Right renal cortex interstitium (tissue), 3 donors: ENCODE data around the gene ABHD12. TPM values are rescaled to one million over a fixed set of nuclear protein-coding genes. Genes with fewer than 3 reads are reported as not detected.

Experiments used
- DNase-seq, 3 donors: peaks; one replicate each; pipeline ENCODE4 v3.0.0-alpha.2; 2013; ENCODE audit warnings: low read depth in 3 of 3, low spot score in 2 of 3
- polyA plus RNA-seq, 3 donors: library from polyadenylated mRNA; unstranded; fragments of 120-200 nt; gene quantifications; one replicate each; pipeline ENCODE4 v1.2.1, GENCODE V29; 2013; ENCODE audit not compliant: insufficient read length in 3 of 3

Gene ABHD12
- polyA plus RNA-seq, 3 donors = 50.8 to 59.8 (median 57.5) TPM

GRCh38 chr20:25293507-25293906 is 97.1 kb downstream of the ABHD12 start:
- DNase-seq = no peak

DNA sequence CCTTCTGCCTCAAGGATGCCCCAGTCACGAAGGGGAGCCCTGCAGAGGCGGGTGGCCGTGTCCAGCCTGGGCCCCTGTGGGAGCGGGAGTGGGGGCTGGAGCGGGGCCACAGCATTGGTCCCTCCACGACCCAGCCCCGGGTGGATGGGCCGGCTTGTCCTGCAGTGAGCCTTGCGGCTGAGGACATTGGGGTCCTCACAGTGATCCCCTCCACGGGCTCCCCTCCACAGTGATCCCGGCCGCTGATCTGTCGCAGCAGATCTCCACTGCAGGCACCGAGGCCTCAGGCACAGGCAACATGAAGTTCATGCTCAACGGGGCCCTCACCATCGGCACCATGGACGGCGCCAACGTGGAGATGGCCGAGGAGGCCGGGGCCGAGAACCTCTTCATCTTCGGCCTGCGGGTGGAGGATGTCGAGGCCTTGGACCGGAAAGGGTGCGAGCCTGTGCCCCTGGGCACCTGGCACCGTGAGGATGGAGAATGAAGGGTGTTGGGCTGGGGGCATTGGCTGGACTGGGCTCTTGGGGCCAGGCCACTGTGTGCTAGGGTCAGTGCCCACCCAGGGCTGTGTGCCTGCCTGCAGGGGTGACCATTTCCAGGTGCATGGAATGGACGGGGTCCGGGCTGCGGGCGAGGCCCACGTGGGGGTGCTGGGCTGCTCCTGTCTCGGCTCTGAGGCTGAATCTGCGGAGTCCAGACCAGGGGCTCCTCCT is 98.3 kb downstream of the ABHD12 start:
- no peak for DNase-seq

DNA sequence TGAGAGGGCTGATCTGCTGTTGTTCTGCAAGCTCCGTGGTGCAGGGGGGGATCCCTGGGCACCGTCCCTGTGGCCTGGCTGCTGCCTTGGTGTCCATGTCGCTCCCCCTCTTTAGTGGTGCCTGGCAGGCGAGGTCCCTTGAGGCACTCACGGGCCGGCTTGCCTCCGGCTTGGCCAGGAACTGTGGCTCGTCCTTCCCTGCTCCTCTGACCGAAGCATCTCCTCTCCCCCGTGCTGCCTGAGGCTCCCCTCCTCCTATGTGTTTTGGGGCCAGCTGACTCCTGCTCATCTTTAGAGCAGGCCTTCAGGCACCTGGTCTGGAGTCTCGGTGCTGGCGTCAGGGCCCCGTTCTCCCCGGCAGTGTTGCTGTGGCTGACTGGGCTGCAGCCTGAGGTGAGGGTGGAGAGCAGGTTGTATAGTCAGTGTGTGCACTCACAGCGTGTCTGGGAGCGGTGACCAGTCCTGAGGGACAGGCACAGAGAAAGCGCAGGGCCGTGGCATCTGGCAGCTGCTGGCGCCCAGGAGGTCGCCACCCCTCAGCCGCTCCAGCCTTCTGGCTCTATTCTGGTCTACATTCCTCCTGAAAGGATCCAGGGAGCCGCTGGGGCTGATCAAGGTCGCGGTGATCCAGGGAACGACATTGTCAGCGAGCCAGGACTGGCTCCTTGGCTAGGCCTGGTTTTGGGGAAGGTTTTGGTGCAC is 99.1 kb downstream of the ABHD12 start:
- DNase-seq = no peak

DNA sequence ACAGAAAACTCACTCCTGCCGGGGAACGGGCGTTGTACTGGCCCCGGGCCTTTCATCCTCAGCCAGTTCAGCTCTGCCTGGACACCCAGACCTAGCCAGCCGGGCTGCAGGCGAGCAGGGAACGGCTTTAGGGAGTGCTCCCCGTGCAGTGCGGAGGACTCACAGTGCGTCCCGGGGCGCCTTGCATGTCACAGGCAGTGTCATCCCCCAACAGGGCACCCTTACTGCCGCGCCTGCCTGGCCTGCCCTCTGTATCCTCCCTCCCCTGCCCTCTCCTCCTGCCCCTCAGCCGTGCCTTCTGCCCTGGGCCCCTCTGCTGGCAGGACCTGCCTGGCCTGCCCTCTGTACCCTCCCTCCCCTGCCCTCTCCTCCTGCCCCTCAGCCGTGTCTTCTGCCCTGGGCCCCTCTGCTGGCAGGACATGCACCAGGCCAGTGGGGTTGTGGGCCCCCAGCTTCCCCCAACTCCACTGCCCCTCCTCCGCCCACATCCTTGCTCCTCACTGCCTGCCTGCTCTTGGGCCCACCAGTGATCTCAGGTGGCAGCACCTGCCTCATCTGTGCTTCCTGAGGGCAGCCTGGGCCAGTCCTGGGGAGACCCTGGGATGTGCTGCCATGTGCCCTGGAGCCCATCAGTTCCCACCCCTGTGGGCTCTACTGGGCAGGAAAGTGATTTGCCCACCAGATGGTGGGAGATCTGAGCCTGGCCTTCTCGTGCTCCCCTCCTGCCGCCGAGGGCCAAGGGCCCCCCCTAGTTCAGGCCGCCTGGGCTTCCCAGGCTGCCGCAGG is 99.8 kb downstream of the ABHD12 start:
- DNase-seq = no peak

GRCh38 chr20:25289886-25290597 is 100.6 kb downstream of the ABHD12 start:
- DNase-seq = no peak

DNA sequence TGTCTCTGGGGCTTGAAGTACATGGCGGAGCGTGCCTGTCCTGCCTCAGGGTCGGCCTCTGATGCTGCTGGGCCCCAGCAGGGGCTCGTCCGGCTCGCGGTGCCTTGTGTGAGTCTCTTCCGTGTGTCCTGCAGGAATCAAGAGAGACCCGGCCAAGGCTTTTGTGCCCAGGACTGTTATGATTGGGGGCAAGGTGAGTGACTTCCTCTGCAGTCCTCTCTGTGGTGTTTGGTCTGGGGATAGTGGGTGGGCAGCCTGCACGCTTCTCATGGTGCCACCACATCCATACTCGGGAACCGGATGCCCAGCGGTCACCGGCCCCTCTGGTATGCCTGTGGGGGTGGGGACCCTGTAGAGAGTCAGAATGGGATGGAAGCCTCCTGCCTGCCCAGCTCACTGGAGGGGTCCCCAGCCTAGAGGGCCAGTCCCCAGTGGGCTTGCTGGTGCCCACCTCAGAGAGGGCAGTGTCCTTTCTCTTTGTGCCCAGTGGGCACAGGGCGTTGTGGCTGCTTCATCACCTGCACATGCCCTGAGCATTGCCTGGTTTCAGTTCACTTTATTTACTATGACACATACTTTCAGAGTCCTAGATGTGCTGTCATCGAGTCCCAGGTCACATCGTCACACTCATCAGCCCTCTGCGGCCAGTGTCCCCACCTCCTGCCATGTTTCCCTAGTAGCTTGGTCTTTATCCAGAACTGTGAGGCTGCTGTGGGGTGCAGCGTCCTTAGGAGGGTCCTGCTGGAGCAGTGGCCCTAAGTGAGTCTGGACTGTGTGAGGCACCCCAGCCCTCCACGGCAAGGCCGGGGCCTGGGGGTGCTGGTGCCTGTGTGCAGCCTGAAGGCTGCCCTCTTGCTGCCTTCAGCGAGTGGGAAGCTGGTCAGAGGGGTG is 102.1 kb downstream of the ABHD12 start:
- DNase-seq = no peak

DNA sequence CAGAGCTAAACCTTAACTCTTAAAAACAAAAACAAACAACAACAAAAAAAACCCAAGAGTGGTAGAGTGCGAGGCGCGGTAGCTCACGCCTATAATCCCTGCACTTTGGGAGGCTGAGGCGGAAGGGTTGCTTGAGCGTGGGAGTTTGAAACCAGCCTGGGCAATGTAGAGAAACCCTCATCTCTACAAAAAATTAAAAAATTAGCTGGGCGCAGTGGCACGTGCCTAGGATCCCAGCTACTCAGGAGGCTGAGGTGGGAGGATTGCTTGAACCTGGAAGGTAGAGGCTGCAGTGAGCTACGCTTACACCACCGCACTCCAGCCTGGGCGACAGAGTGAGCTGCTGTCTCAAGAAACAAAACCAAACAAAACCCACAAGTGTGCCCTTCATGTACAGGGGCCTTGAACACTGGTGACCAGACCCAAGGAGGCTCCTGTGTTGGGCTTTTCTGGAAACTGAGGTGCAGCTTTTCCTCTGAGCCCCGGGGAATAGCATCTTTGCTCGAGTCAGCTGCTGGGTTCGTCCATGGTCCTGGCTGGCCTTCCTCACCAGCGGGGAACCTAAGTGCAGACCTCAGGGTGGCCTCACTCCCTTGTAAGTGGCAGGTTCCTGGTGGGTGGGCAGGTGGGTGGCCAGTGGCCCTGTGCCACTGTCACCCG is 102.9 kb downstream of the ABHD12 start:
- no peak for DNase-seq

GRCh38 chr20:25286917-25287316 is 103.7 kb downstream of the ABHD12 start:
- DNase-seq = no peak

DNA sequence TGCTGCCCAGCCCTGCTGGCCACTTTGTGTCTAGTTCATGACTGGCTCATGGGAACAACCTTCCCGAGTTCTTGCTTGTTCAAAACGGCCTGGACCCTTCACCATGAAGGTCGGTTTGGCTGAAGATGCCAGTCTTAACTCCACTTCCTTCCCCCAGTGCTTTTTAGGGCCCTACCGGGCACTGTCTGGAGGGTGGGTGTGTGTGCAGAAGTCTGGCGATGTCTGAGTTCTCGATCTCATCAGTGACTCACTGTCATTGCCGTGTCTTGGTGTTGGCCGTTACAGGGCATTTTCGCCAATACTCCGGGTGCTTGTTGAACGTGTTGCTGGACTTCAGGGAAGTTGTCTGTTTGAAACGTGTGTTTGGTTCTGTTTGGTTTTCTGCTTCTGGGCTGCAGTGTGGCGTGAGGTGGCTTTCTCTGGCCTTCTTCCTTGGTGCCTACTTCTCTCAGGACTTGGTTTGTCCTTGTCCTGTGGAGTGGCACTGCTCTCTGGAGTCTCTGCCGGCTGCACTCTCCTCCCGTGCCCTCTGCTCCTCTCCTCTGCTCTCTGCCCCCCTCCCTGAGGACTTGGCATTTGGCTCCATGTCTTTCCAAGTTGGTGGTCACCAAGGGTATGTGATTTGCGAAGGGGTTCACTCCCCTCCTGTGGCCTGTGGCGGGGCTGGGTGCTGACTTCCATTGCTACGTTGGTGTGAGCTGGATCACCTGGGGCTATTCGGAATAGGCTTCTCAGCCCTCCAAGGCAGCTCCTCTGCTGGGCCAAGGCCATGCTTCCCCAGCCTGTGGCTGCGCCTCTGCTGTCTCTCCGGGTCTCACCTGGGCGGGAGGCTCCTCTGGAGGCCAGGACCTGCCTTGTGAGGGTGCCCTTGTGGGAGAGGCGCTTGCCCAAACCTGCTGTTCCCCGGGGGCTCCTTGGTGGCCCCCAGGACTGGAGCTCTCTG is 104.5 kb downstream of the ABHD12 start:
- no peak for DNase-seq

- no peak for DNase-seq
Observed at GRCh38 chr20:25285091-25285647, 105.5 kb downstream of the ABHD12 start.

GRCh38 chr20:25284131-25284601 is 106.5 kb downstream of the ABHD12 start:
- DNase-seq = no peak

DNA sequence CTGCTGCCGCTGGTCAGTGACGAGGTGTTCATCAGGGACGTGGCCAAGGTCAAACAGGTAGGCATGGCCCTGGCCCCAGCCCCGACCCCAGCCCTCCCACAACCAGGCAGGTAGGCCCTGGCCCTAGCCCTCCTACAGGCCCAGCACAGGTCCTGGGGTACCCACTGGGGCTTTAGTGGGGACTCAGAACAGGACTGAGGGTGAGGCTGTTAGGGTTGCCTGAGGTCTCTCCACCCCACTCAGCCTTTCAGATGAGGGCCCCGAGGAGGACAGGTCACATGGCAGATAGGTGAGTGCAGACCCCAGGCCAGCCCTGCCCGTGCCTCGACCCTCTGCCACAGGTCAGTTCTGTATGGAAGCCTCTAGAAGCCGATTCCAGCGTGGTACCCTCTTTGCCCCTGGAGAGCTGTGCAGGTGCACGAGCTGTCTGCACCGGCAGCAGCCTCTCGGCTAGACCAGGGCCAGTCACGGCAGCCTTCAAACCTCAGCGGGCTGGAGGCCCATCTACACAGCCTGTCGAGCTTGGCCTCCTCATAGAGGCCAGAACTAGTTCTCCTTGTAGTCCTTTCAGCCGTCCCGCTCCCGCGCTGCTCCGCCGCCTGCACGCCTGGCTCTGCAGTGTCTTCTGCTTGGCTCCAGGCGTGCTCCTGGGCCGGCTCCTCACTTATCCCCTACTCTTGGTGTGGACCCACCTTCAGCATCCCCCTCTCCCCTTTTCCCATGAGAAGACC is 107.2 kb downstream of the ABHD12 start:
- DNase-seq = no peak

DNA sequence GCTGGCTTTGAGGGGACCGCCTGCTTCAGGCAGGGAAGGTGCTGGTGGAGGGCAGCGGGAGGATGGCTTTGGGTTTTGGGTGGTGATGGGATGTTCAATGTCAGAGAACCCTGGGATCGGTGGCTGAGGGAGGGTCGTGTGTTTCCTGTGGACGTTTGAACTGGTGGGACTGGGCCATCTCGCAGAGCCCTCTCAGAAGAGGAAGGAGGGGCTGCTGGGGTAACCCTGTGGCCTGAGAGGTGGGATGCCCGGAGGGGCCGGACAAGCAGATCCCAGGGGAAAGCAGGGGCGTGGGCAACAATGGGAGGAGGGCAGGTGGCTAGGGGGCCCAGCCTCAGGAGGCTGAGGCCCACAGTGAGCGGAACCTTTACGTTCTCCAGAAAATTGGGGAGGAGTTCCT is 107.8 kb downstream of the ABHD12 start:
- DNase-seq = no peak

DNA sequence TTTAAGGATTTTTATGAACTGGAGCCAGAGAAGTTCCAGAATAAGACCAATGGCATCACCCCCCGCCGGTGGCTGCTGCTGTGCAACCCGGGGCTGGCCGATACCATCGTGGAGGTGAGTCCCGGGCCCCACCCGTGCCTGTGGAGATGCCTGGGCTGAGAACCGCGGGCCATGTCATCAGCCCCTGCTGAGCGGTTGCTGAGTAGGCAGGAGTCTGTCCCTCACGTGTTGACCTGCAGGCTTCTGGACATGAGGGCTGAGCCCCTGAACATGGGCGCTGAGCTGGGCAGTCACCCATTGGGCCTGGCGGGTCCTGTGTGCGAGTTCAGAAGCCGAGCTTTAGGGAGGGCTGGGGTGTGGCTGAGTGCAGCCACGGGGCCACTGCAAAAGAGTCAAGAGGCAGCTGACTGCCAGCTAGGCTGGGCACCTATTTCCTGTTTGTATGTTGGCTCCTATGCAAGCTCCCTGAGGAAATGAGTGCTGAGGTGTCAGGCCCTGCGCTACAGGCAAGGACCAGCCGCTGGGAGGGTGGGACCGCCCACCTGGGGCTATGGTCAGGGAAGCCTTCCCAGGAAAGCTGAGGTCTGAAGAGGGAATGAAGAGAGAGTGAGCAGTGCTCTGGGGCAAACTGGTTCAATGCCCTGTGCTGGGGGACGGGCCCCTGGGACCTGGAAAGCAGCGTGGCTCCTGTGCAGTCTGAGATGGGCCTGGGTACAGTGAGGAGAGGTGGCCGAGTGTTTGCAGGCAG is 108.4 kb downstream of the ABHD12 start:
- DNase-seq = no peak

DNA sequence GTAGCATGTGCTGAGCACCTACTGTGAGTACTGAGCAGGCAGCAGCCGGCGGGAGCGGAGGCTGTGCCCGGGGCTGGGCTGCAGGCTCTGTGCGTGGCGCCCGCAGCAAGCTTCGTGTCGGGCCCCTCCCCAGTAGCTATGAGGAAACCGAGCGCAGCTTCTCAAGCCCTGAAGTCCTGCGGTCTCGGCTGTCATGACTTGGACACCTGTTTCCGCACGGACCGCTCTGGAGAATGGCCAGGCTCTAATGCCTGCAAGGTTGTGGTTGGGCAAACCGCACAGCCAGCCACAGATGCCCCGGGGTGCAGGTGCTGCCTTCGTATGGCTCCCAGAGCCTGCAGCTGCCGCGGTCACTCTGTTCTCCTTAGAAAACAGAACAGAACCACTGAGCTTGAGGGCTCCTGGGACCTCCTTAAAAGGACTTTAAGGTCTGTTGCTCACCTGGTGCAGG is 109.1 kb downstream of the ABHD12 start:
- DNase-seq = no peak
